Adrenal gland (tissue), 5 donors: ENCODE data around the gene IQCE.

Experiments
- POLR2A ChIP-seq, 2 donors: fragments of 450-650 bp; IDR thresholded peaks; one replicate each; pipeline ENCODE4 v1.6.1; 2017; ENCODE audit warnings: antibody characterized with exemption in 2 of 2, mild to moderate bottlenecking in 2 of 2, moderate library complexity in 1 of 2
- TF ChIP-seq, protein P1 (sequence below), 6 experiments: fragments of 450-650 bp in 4 of 6; fragments of 200-600 bp in 2 of 6; sonication (generic) in 1 of 6; IDR thresholded peaks; 1 replicate in 5 of 6; 2 replicates in 1 of 6; pipeline versions ENCODE4 v1.5.1 to v1.8.0; 2016 to 2021; ENCODE audit warnings: antibody characterized with exemption in 6 of 6, mild to moderate bottlenecking in 2 of 6, moderate library complexity in 1 of 6
- donor health status: DM: no; HTN: no; CAD: no.

- TF ChIP-seq, protein P1, sequence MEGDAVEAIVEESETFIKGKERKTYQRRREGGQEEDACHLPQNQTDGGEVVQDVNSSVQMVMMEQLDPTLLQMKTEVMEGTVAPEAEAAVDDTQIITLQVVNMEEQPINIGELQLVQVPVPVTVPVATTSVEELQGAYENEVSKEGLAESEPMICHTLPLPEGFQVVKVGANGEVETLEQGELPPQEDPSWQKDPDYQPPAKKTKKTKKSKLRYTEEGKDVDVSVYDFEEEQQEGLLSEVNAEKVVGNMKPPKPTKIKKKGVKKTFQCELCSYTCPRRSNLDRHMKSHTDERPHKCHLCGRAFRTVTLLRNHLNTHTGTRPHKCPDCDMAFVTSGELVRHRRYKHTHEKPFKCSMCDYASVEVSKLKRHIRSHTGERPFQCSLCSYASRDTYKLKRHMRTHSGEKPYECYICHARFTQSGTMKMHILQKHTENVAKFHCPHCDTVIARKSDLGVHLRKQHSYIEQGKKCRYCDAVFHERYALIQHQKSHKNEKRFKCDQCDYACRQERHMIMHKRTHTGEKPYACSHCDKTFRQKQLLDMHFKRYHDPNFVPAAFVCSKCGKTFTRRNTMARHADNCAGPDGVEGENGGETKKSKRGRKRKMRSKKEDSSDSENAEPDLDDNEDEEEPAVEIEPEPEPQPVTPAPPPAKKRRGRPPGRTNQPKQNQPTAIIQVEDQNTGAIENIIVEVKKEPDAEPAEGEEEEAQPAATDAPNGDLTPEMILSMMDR (IDR thresholded peaks at IDR 0.05): no peak
- TF ChIP-seq POLR2A (IDR thresholded peaks at IDR 0.05): no peak
Measured at GRCh38 chr7:2662273-2663120, 103.7 kb downstream of the IQCE start.
